GM12864 (cell line): ENCODE data around the gene AMPH.
"Not testable (repeated sequence)": the region's sequence is repeated elsewhere in the genome, so short reads cannot be mapped to it uniquely, and the experiment has no call there.

Experiments
- DNase-seq: peaks from one replicate; pipeline ENCODE4 v3.0.0-alpha.2; 2011; ENCODE audit warnings: low read depth
- H3K4me3 ChIP-seq: 2 replicates; pipeline ENCODE4 v1.5.1; 2011; ENCODE audit warnings: mild to moderate bottlenecking, low read depth, low read length, control low read depth
- CTCF ChIP-seq: IDR thresholded peaks from 2 replicates; pipeline ENCODE4 v1.5.1; 2011; ENCODE audit warnings: low read depth, mild to moderate bottlenecking, moderate library complexity, low read length, control low read depth, inconsistent platforms; ENCODE audit errors: missing control alignments

Gene AMPH

GRCh38 chr7:38349869-38350583, 281.1 kb downstream of the AMPH start:
- TF ChIP-seq CTCF = peak; percentile 60
- H3K4me3 ChIP-seq = peak overlapping the region; percentile 55
- DNase-seq = peak; percentile 70

GRCh38 chr7:38349126-38349795, 281.9 kb downstream of the AMPH start:
- not testable (repeated sequence) for DNase-seq
- peak overlapping the region; percentile 55 for H3K4me3 ChIP-seq

- H3K4me3 ChIP-seq, DNase-seq: not testable (repeated sequence)
- peak; percentile 71 for TF ChIP-seq CTCF
These were observed 285.6 kb downstream of the AMPH start for GRCh38 chr7:38345299-38346172.

GRCh38 chr7:38344741-38345140, 286.4 kb downstream of the AMPH start:
- DNase-seq = not testable (repeated sequence)

GRCh38 chr7:38342135-38342534, 289.0 kb downstream of the AMPH start:
- not testable (repeated sequence) for DNase-seq

More at GRCh38 chr7:38344741-38345140, 286.4 kb downstream of the AMPH start:
- H3K4me3 ChIP-seq = not testable (repeated sequence)

GRCh38 chr7:38341172-38341705, 289.9 kb downstream of the AMPH start:
- not testable (repeated sequence) for DNase-seq, H3K4me3 ChIP-seq
- peak; percentile 14 for TF ChIP-seq CTCF

More at GRCh38 chr7:38342135-38342534, 289.0 kb downstream of the AMPH start:
- H3K4me3 ChIP-seq = not testable (repeated sequence)

GRCh38 chr7:38339953-38340819, 291.0 kb downstream of the AMPH start:
- no peak for TF ChIP-seq CTCF
- no peak overlapping the region for H3K4me3 ChIP-seq
- DNase-seq = no peak

GRCh38 chr7:38336148-38336515, 295.0 kb downstream of the AMPH start:
- not testable (repeated sequence) for H3K4me3 ChIP-seq

More at GRCh38 chr7:38336148-38336515, 295.0 kb downstream of the AMPH start:
- DNase-seq = not testable (repeated sequence)
